Gastroesophageal sphincter (tissue), 3 donors: ENCODE results near the gene KLHL40.

Source experiments
- POLR2A ChIP-seq, 2 donors: fragments of 450-650 bp; IDR thresholded peaks; one replicate each; pipeline ENCODE4 v1.6.1; 2017; ENCODE audit warnings: antibody characterized with exemption in 2 of 2, mild to moderate bottlenecking in 2 of 2, moderate library complexity in 1 of 2
- TF ChIP-seq, protein P1 (sequence below), 4 experiments: fragments of 200-600 bp in 2 of 4; fragments of 450-650 bp in 2 of 4; sonication (generic) in 1 of 4; IDR thresholded peaks; one replicate each; pipeline ENCODE4 v1.5.1; 2017 to 2019; ENCODE audit warnings: antibody characterized with exemption in 4 of 4, mild to moderate bottlenecking in 2 of 4, moderate library complexity in 2 of 4

DNA sequence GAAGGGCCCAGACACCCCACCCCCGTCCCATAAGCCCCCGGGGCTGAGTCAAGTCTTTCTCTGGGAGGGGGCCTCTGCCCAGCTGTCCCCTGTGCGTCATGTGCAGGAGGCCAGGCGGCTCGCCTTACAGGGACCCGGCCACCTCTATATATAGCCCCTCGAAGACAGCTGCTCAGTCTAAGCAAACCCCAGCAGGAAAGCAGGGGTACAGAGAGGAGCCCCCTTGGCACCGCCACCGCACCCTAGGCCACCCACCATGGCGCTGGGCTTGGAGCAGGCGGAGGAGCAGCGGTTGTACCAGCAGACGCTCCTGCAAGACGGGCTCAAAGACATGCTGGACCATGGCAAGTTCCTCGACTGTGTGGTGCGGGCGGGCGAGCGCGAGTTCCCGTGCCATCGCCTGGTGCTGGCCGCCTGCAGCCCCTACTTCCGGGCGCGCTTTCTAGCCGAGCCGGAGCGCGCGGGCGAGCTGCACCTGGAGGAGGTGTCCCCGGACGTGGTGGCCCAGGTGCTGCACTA is at the start of gene KLHL40:
- TF ChIP-seq POLR2A (IDR thresholded peaks at IDR 0.05) = no peak
- TF ChIP-seq, protein P1, sequence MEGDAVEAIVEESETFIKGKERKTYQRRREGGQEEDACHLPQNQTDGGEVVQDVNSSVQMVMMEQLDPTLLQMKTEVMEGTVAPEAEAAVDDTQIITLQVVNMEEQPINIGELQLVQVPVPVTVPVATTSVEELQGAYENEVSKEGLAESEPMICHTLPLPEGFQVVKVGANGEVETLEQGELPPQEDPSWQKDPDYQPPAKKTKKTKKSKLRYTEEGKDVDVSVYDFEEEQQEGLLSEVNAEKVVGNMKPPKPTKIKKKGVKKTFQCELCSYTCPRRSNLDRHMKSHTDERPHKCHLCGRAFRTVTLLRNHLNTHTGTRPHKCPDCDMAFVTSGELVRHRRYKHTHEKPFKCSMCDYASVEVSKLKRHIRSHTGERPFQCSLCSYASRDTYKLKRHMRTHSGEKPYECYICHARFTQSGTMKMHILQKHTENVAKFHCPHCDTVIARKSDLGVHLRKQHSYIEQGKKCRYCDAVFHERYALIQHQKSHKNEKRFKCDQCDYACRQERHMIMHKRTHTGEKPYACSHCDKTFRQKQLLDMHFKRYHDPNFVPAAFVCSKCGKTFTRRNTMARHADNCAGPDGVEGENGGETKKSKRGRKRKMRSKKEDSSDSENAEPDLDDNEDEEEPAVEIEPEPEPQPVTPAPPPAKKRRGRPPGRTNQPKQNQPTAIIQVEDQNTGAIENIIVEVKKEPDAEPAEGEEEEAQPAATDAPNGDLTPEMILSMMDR (IDR thresholded peaks at IDR 0.05) = no peak
